ENCODE results near the gene PDLIM4.

The PDLIM4 gene

DNA sequence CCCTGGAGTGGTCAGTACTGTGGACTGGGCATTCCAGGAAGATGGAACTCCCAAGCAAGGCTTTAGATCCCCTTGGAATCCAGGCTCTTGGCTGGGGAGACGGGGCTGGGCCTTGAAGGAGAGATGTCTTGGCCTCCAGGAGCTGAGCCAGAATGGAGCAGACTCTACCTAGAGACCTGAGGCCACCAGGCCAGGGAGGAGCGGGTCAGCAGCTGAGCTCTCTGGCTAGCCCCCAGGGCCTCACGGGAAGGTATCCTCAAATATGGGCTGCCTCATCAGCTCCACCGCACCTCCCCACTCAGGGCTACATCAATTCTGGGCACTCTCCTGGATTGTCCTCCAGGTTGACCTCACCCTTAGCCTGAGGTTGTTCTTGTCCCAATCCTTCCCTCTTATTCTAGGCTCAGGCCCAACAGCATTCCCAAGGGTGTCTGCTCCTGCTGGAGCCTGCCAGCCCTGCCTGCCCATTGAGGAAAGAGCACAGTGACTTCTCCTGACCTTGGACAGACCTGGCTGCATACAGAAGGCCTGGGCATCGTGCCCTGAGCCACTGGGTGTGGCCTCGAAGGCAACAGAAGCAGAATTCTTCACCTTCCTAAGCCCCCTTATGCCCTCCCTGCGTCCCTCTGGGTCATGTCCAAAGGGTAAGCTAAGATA is 3.0 kb upstream of the PDLIM4 start:
- no peak for DNase-seq

DNA sequence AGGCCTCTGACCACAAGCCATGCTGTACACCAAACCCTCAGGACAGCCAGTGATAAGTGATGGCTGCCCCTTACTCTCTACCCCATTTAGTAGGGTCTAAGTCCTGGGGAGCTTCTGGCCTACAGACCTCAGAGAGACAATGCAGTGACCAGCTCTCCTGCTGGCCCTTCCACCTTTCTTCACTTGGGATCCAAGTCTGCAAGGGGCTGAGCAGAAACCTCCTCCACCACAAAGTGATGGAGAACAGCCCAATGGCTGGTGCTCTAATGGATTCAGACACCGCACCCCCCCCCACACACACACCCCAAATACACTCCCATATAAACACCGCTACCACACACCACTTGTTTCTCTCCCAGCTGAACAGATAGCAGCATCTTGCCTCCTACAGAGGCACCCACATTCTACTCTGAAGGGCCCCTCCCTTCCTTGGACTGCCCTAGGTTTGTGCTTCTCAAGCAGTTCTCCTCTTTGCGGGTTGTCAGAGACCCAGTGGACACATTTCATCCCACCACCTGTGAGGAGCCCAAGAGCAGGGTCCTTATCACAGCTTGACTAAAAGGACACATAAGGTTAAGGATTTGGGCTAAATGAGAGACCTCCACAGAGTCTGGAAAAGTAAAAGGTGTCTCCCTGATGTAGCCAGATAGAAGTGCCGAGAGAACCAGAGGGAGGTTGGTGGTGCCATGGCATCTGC is 1.3 kb upstream of the PDLIM4 start:
- no peak for DNase-seq

DNA sequence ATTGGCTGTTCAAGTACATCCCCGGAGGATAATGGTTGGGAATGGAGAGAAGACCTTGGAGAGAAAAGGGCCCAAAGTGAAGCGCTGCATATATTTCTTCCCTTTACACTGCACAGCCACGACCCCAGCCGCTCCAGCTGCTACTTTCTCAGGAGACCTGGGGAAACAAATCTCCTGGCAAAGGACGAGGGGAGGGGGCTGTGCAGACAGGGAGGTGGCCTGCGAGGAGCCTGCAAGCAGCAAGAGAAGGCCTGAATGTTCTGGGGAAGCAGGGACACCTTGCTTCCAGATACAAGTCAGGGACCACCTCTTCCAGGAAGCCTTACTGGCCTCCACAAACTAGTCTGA is 739 bp upstream of the PDLIM4 start:
- no peak for DNase-seq

DNA sequence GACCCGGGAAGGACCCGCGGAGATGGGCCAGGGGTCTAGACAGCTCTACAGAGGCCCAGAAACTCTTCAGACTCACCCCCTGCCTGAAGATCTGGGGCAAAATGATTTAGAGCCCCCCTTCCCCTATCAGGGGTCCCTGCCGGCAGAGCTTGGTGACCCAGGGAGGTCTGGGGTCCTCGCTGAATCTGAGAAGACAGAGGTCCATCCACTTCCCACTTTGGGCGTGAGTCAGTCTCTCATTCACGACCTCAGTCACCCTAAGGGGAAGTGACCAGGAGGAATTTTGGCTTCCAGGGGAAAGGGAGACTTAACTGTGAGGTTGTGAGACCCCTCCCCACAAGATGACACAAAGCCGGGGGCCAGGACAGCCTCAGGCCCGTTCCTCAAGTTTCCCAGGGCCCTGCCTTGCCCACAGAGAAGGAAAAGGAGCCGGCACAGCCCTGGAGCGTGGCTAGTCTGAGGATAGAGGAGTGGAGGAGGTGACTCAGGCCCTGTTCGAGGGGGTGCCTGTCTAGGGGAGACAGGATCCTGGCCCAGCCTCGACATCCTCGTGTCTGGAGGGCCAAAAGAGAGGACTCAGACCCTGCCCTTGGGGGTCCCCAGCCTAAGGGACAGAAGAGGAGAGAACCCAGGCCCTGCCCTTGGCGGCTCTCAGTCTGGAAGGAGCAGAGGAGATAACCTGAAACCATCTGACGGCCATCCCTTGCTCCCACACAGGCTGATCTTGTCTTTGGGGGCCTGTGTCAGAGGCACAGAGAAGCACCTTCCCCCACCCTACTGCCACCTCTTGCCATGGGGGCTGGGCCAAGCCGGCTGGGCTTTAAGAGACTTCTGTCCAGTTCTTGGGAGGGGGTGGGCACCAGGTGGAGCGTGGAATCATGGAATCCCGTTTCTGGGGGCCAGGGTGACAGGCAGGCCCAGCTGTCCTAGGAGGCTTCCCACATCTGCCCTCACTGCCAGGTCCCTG is 889 bp downstream of the PDLIM4 start:
- DNase-seq = no peak

DNA sequence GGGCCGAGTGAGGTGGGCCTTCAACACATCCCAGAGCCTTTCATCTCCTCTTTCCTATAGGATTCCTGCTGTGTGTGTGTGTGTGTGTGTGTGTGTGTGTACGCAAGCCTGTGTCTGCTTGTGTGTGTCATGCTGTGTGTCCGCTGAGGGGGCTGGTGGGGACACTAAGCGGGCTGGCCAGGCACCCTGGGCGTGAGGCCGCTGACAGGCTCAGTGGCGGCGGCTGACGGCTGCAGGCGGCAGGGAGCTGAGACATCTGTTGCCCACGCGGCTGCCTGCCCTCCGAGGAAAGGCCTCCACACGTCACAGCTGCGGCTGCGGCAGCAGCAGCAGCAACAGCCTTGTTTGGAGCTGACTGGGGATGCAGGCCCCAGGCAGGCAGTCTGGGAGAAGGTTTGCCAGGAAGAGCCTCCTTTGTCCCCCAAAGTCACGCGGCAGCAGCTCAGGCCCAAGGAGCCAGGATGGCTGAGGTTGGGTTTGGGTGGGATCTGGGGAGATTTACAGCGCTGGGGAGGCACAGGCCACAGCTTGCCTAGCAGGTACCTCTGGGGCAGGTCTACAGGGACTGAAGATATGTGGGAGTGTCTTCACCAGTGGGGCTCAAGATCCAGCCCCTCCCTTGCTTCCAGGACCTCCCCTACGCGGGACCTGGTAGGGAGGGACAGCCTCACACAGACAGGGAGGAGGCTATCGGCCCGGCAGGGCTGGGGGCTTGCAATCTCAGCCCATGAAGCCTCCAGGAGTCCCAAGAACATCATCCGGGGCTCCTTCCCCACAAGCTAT is 1.8 kb downstream of the PDLIM4 start:
- DNase-seq = peak; percentile 53

DNA sequence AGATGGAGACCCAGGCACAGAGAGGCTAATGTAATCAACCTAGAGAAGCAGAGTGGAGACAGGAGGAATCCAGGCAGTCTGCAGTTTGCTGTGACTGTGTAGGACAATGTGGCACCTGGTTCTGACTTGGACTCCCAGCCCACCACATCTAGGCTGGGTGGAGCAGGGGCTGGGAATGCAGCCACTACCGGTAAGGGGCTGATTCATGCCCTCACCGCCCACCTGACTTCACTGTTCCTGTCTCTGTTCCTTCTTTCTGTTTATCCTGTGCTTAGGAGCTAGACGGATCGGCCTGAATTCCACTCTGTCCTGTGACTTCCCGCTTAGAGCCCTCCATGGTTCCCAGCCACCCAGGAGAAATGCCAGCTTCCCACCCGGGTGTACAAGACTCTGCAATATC is 2.6 kb downstream of the PDLIM4 start:
- DNase-seq = no peak

DNA sequence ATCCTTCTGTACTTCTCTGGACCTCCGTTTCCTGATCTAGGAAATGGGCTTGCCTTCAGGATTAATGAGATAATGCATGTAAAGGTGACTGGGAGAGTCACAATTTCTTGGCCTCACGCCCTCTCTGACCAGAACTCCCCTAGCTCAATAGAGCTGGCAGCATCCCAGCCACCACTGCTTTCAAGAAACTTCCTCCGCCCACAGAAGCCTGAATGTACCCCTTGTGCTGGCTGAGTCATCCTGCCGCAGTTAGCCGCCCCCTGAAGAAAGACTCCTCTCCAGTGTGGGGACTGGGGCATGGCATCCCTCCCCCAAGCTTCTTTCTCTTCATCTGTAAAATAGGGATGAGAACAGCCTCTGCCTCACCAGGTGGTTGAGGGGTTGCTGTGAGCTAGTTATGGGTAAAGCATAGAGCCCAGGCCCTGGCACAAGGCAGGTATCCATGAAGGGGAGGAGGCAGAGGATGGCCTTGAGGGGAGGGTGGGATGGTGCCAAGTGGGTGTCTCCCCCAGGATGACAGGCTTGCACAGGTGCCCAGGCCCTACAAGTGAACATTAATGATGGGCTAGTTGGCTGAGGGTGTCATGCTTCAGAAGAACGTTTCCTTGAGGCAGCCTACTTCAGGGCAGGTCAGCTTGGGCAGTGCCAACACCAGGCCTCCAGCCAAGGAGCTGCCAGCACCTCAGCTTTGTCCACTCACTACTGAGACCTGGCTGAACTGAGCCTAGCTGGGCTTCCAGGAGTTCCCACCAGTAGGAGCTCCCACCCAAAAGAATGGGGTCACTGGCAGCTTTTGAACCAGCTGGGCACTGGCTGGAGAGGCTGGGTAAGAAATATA is 3.4 kb downstream of the PDLIM4 start:
- DNase-seq = no peak

DNA sequence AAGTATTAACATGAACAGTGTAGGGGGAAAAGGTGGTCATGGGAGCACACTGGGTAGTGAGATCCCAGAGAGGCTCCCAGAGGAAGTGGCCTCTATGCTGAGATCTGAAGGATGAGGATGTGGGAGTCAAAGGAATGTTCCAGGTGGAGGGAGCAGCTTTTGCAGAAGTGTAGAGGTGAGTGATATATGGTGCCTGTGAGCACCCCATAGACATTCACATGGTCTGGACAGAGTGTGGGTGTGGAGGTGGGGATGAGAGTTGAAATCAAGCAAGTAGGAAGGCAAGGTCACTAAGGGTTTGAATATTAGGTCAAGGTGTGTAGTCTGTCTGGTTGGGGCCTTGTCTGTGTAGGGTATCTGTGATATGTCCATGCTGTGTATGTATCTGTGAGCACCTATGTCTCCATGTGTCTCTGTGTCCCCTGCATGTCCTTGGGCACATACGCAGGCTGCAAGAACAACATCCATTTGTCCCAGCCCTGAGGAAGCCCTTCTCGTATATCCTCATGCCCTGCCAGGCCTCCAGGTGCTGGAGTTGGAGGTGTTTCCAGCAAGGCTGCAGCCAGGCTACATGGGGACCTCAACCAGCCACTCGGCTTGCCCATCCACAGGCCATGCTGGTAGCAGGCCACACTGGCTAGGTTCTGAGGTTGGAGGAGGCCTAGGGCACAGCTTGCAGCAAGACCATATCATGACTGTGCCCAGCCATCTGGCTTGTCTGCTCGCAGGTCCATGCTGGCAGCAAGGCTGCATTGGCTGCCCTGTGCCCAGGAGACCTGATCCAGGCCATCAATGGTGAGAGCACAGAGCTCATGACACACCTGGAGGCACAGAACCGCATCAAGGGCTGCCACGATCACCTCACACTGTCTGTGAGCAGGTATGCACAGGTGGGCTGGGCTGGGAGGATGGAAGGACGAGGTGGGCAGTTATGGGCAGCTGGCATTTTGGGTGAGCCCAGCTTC is 4.7 kb downstream of the PDLIM4 start:
- no peak for DNase-seq

DNA sequence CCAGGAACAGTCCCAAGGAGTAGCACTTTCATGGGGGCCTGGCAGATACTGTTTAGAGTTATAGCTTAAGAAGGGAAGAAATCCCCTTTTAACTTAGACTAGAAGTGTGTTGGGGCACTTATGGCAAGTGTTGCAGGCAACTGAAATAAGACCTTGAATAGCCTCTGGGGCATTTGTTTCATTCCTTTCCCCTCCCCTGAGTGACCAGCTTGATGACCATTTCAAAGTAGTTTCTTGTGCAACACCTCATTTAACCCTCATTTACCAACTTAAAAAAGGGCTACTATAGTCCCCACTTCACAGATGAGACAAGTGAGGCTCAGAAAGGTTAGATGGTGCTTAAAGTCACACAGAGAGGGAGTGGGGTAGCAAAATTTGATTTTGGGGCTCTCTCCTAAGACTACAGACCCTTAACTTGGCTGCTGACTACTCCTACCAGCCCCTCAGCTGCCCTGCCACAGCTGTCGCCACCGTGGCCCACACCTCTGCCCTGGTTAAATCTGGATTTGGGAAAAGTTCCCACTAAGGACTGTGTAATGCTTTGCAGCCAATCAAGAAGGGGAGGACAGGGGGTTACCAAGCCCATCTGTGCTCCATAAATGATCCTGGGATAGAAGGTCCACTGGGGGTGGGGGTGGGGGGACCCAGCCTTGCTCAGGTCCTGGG is 5.5 kb downstream of the PDLIM4 start:
- no peak for DNase-seq

DNA sequence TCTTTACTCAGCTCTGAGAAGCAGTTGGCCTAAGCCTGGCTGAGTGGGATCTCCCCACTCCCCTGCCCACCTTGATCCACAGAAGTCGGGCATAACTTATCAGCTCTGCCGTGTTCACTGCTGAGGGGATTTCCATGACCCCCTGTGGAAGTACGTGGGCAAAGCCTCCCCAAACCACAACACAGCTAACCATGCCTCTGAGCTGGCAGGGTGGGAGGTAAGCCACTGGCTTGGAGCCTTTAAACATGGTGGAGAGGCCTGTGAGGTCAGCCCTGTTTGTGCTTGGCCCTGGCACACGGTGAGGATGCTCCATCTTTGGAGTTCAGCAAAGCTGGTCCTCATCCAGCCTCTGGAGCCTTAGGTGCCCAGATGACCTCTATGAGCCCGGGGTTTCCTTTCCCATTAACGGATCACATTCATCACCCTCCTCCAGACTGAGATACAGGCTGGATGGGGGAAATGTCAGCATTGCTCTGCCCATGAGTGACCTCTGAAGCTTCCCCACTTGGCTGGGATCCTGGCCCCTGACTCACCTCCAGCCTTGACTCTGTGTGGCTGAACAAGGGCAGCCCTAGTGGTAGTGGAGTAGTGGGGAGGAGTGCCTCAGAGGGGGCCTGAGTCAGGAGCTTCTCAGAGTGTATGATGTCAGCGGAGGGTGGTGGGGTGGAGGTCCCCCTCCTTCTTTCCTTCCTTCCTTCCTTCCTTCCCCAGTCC is 6.2 kb downstream of the PDLIM4 start:
- no peak for DNase-seq

DNA sequence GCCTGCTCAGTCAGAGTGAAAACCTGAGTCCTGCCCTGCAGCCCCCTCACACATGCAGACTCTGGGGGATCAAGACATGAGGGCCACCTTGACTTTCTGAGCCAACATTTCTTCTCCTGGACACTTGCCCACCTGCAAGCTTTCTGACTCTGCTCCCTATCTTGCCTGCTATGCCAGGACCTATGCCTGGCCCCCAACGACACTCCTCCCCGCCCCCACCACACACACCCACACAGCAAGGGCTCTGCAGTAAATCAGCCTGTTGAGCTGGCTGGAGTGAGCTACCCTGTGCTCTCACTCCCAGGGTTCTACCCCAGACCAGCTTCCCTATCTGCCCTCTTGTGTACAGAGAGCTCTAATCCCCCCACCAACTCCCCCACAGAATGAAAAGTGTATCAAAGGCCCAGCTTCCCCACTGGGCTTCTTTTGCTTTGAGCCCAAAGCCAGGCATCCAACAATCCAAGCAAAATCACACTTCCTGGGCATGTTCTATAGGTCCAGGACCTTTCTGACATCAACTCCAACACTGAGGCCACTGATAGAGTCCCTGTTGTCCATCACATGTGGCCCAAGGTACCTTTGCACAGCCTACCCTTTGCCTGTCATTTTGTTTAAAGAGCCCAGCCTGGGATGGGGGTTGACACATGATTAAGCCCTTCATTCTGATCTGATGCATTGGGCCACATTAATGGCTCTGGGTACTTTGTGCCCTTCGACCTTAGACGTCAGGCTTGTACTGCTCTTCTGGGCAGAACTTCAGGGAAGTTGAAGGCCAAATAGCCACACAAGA is 7.2 kb downstream of the PDLIM4 start:
- DNase-seq = no peak

DNA sequence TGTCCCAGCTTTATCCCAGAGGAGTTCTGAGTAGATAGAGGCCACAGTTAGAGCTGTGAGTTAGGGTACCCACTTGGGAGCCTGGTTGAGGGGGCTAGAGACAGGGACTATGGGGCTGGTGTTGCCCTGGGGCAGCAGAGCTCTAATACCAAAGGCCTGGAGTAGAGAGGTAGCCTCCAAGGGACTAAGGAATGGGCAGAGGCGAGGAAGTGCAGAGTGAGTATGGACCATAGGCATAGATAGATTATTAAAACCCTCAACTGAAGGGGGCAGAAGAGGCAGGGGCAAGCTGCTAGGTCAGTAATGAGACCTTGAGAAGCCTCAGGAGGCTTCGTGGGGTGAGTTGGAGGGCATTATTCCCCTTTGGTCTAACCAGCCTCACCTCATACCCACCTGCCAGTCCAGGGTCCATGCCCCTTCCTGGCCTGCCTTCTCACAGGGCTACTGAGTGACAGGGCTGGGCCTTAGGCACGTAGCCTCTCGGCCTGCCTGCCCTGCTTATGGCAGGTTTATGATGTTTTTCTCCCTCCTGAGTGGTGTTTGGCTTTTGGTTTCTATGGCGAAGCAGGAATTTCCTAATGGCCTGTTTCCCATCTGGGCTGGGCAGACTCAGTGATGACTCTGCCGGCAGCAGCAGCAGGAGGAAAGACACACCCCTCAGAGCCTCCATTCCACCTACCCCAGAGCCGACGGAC is 8.0 kb downstream of the PDLIM4 start:
- no peak for DNase-seq

DNA sequence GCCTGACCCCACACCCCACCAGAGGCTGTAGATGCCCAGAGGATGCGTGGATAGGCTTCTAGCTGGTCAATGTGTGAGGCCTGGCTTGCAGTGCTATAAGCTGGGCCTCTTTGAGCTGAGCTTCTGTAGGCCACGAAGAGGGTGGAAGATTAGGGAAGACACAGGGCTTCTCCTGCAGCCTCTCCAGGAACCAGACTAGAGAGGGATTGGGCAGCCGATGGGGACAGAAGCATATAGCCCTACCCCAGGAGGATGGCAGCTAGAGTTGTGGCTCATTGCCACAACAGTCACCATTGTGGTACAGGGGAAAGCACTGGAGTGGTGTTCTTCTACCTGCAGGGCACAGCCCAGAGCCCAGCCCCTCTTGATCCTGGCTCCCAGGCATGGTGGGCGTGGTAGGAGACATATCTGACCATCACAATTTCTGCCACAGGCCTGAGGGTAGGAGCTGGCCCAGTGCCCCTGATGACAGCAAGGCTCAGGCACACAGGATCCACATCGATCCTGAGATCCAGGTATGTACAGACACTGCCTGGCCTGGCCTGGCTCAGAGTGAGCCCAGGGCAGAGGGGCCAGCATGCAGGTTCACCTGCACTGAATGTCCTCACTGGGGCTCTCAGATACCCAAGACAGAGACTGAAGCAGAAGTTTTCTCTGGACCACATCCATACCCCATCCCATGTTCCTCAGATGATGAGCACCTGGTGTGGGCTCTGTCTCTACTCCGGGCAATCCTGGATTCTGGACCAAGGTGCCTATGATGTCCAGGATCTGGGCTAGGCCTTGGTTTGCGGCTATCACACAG is 8.7 kb downstream of the PDLIM4 start:
- no peak for DNase-seq

DNA sequence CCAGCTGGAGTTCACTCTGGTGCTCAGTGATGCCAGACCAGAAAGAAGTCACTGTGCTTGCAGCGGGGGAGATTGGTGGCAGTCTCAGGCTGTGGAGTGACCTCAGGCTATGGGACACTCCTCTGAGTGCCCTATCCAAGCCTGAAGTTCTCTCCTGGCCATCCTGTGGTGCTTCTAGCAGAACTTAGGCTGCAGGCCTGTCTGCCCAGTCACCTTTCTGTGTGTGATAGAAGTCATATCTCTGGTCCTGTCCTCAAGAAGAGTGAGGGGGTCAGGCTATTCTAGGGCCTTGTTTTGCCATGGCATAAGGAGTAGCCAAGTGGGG is 9.3 kb downstream of the PDLIM4 start:
- no peak for DNase-seq

DNA sequence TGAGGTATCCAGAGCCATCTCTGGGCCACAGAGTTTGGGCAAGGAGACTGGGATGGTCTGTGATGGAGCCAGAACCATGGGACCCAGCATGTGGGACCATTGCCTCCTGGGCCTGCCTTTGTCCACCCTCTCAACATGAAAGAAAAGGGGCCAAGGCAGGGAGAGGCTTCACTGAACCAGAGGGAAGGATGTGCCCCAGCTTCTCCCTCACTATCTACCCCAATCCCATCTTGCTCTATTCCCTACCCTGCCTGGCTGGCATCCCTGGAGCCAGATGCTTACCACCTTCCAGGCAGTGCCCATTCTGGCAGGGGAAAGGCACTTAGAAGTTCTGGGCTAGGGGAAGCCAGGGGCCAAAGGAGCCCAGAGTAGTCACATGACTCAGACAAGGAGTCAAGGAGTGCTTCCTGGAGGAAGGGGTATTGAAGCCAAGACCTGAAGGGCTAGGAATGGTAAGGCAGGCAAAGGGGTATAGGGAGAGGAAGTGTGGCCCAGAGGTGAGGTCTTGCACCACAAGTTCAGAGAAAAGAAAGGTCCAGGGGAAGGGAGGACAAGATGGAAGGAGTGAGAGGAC is 9.8 kb downstream of the PDLIM4 start:
- DNase-seq = no peak

DNA sequence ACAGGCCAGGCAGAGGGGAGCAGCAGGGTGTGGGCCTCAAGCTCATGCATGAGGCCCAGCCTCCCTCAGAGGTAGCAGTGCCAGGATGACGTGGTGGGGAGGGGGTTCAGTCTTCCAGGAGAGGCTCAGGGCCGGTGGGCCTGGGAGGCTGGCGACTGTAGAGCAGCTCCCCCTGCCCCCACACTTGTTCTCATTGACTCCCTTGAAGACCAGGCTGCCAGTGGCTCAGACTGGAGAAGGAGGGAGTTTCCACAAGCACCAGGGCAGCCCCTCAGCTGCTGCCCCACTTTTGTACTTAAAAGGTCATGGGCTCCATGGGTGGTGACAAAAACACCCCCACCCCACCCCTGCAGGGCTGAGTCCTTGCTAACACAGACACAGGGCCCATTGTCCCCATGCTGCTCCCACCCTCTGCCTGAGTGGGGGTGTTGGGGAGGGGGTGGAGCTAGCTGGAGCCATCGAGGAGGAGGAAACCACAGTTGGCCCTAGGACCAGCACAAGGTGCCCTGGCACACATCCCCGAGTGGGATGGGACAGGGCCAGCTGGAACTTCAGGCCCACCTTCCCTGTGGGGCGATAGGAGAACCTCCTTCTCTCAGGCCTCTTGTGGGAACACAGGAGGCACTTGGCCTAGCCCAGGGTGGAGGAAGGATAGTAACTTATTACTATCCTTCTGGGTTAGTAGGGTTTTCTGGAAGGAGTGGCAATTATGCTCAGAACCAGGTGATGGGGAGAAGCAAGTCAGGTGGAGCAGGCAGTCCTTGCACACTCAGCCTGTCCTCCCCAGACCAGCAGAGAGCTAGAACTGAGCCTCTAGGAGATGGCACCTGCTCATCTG is 10.7 kb downstream of the PDLIM4 start:
- no peak for DNase-seq
